Bronchial epithelial cell (primary cell): Measurements from ENCODE around the gene NSRP1. TPM values are rescaled to one million over a fixed set of nuclear protein-coding genes. Genes with fewer than 3 reads are reported as not detected.

Source experiments
- DNase-seq: peaks from one replicate; pipeline ENCODE4 v3.0.0-alpha.2; 2010; ENCODE audit warnings: low read depth
- FAIRE-seq: peaks from 2 replicates; lab custom pipeline; 2011; peaks lifted over from hg19 to GRCh38; lab: Jason Lieb, UNC
- H3K27me3 ChIP-seq: 2 replicates; pipeline ENCODE4 v1.5.1; 2011; ENCODE audit warnings: low read length; ENCODE audit not compliant: control insufficient read depth, insufficient read depth
- H3K36me3 ChIP-seq: 2 replicates; pipeline ENCODE4 v1.5.1; 2011; ENCODE audit warnings: low read length; ENCODE audit not compliant: control insufficient read depth, insufficient read depth
- H3K4me3 ChIP-seq: 2 replicates; pipeline ENCODE4 v1.5.1; 2011; ENCODE audit warnings: mild to moderate bottlenecking, low read depth, low read length, control low read depth
- CTCF ChIP-seq: IDR thresholded peaks from 2 replicates; pipeline ENCODE4 v1.5.1; 2011; ENCODE audit warnings: mild to moderate bottlenecking, moderate library complexity, low read length, control low read depth, inconsistent platforms; ENCODE audit not compliant: insufficient read depth, severe bottlenecking
- total RNA-seq: library from RNA; depleted of rRNA; stranded (reverse); fragments of >200 nt; gene quantifications from 2 replicates; pipeline ENCODE4 v1.2.1, GENCODE V29; 2014

The NSRP1 gene
- total RNA-seq, 1 donor from 2014 or later, result 8.7 TPM

GRCh38 chr17:30234296-30234695, 117.7 kb downstream of the NSRP1 start:
- no peak overlapping the region for H3K4me3 ChIP-seq
- no peak for FAIRE-seq
- DNase-seq, result no peak
- no peaks in the 10 kb centered on the region for H3K36me3 ChIP-seq
- peaks cover 32% of the 10 kb centered on the region for H3K27me3 ChIP-seq
- no peak for TF ChIP-seq CTCF

- no peak for DNase-seq
- peaks cover 32% of the 10 kb centered on the region for H3K27me3 ChIP-seq
These were observed 118.3 kb downstream of the NSRP1 start for GRCh38 chr17:30234964-30235363.

GRCh38 chr17:30235386-30236296, 119.0 kb downstream of the NSRP1 start, which contains the start of gene SLC6A4:
TSS of gene SLC6A4 (minus strand) at chr17:30235697. CDS start at chr17:30221958, 13,739 bp downstream.
- H3K27me3 ChIP-seq, result peaks cover 32% of the 10 kb centered on the region
- DNase-seq (no peak), FAIRE-seq (no peak)
- H3K36me3 ChIP-seq, result no peaks in the 10 kb centered on the region
- TF ChIP-seq CTCF, result no peak
- H3K4me3 ChIP-seq, result peak within 1 kb of the TSS; percentile 31

More at GRCh38 chr17:30234964-30235363, 118.3 kb downstream of the NSRP1 start:
- TF ChIP-seq CTCF, result no peak
- no peak for FAIRE-seq
- H3K4me3 ChIP-seq, result peak overlapping the region; percentile 31
- no peaks in the 10 kb centered on the region for H3K36me3 ChIP-seq

Other genes with a start within 250 kb of the NSRP1 start
- 3.7 and 4.1 TPM in 2 replicates for gene SSH2, start 186.6 kb upstream of the NSRP1 start, total RNA-seq
- gene EFCAB5, start 175.2 kb upstream of the NSRP1 start, total RNA-seq, result 0.26 TPM in 1 of 2 replicates, not detected in the other
- 0.13 TPM in 1 of 2 replicates, not detected in the other for gene SLC6A4, start 118.9 kb downstream of the NSRP1 start, total RNA-seq
- 17.7 and 19.0 TPM in 2 replicates for gene BLMH, start 175.1 kb downstream of the NSRP1 start, total RNA-seq
- gene TMIGD1, start 217.2 kb downstream of the NSRP1 start, total RNA-seq, result not detected in 2 replicates